Measurements from ENCODE around the gene CYB5R2. TPM values are rescaled to one million over a fixed set of nuclear protein-coding genes. Genes with fewer than 3 reads are reported as not detected.

Gene CYB5R2
- total RNA-seq, 1 donor from 2014 or later = 16.0 TPM

DNA sequence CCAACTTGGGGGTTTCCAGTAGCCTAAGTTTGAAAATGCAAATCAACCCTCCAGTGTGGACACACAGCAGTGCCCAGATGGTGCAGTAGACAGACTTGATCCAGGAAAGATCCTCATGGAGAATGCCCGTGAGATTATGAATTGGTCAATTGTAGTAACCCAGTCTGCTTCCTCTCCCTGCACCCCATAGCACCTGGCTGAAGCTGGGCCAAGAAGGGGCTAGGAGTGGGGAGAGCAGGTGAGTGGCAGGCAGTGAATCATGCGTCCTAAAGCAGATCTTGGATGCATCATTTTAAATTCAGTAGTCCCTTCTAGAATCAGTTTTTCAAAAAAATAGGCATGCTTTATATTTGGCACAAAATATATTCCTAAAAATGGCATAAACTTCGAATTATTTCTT, 52.2 kb downstream of the CYB5R2 start:
- TF ChIP-seq, protein P1, sequence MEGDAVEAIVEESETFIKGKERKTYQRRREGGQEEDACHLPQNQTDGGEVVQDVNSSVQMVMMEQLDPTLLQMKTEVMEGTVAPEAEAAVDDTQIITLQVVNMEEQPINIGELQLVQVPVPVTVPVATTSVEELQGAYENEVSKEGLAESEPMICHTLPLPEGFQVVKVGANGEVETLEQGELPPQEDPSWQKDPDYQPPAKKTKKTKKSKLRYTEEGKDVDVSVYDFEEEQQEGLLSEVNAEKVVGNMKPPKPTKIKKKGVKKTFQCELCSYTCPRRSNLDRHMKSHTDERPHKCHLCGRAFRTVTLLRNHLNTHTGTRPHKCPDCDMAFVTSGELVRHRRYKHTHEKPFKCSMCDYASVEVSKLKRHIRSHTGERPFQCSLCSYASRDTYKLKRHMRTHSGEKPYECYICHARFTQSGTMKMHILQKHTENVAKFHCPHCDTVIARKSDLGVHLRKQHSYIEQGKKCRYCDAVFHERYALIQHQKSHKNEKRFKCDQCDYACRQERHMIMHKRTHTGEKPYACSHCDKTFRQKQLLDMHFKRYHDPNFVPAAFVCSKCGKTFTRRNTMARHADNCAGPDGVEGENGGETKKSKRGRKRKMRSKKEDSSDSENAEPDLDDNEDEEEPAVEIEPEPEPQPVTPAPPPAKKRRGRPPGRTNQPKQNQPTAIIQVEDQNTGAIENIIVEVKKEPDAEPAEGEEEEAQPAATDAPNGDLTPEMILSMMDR (IDR thresholded peaks at IDR 0.05) = no peak

DNA sequence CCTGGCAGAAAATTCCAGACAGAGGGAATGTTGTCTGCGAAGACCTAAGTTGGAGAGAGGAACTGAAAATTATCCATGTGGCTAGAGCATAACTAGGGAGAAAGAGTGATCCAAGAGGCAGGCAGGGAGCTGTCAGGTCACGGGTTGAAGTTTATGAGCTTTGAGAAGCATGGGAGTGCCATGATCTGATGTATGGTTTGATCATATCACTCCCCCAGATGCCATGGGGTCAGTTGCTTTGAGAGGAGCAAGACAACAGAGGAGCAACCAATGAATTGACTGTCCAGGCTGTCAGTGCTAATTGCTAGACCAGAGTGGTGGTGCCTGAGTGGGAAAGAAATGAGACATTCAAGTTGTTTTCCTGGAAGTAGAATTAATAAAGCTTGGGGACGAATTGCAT, 54.0 kb downstream of the CYB5R2 start:
- Histone ChIP-seq H3K36me3 (peaks cover 38% of the 10 kb centered on the region), H3K27ac (no peak overlapping the region)

More for the DNA sequence above, 52.2 kb downstream of the CYB5R2 start:
- Histone ChIP-seq H3K27me3 (ENCODE audit: low read depth) (no peaks in the 10 kb centered on the region), H3K27ac (no peak overlapping the region), H3K9me3 (no peaks in the 10 kb centered on the region), H3K4me3 (no peak overlapping the region), H3K4me1 (no peaks in the 10 kb centered on the region), H3K36me3 (peaks cover 55% of the 10 kb centered on the region)
- intact Hi-C loops (cut with DNase I) = no loop called here
- DNase-seq = no peak
- no peak for ATAC-seq

DNA sequence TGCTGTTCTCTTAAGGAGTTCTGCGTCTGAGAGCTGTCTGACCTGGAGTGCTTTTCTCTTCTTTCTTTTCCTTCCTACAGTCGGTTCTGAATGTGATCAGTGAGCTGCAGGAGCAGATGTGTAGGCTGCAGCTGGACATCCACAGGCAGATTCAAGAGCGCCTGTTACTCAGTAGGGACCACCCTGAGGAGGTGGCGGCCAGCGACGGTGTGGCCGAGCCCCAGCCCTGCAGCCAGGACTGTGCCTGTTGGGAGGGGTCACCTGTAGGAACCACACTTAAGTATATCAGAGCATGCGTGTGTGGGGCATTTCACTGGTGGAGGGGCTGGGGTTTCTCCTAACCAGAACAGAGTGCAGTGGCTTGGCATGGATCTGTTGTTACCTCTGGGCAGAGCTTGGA, 56.3 kb downstream of the CYB5R2 start:
- intact Hi-C loops (cut with DNase I) = no loop called here
- TF ChIP-seq, protein P1 (IDR thresholded peaks at IDR 0.05) = no peak

More for the DNA sequence above, 54.0 kb downstream of the CYB5R2 start:
- Histone ChIP-seq H3K9me3 (no peaks in the 10 kb centered on the region), H3K4me1 (no peaks in the 10 kb centered on the region), H3K4me3 (no peak overlapping the region), H3K27me3 (ENCODE audit: low read depth) (no peaks in the 10 kb centered on the region)
- DNase-seq = no peak
- TF ChIP-seq, protein P1 (IDR thresholded peaks at IDR 0.05) = no peak
- ATAC-seq = no peak
- intact Hi-C loops (cut with DNase I) = no loop called here

More for the DNA sequence above, 56.3 kb downstream of the CYB5R2 start:
- Histone ChIP-seq H3K4me1 (peaks cover 11% of the 10 kb centered on the region), H3K27ac (no peak overlapping the region), H3K36me3 (peaks cover 22% of the 10 kb centered on the region), H3K4me3 (no peak overlapping the region), H3K27me3 (ENCODE audit: low read depth) (no peaks in the 10 kb centered on the region), H3K9me3 (no peaks in the 10 kb centered on the region)
- ATAC-seq = no peak
- no peak for DNase-seq

Other genes starting within 250 kb of the CYB5R2 start
- gene OLFML1, start 188.0 kb downstream of the CYB5R2 start, total RNA-seq = 23.2 TPM
- gene PPFIBP2, start 159.5 kb downstream of the CYB5R2 start, total RNA-seq = 24.1 TPM
- gene OVCH2, start 33.0 kb upstream of the CYB5R2 start, total RNA-seq = 7.4 TPM
- 2.2 TPM for gene OR5P2, start 123.4 kb upstream of the CYB5R2 start, total RNA-seq
- gene OR5P3, start 157.3 kb upstream of the CYB5R2 start, total RNA-seq = 2.5 TPM